Spleen (tissue), 11 donors: ENCODE results near the gene IL18R1. TPM values are rescaled to one million over a fixed set of nuclear protein-coding genes. Genes with fewer than 3 reads are reported as not detected.

ENCODE experiments used
- DNase-seq: peaks from one replicate; pipeline ENCODE4 v3.0.0-alpha.2; 2020
- H3K27ac ChIP-seq, 8 donors: fragments of 200-600 bp; sonication (generic) in 7 of 8; 1 replicate in 4 of 8; 2 replicates in 4 of 8; pipeline versions ENCODE4 v1.5.0 to v1.8.0; 2016 to 2021; ENCODE audit warnings: inconsistent platforms in 4 of 8, mild to moderate bottlenecking in 4 of 8, moderate library complexity in 1 of 8
- H3K27me3 ChIP-seq, 7 donors: fragments of 200-600 bp; sonication (generic) in 6 of 7; replicated peaks in 1 of 7; 1 replicate in 4 of 7; 2 replicates in 3 of 7; pipeline versions ENCODE4 v1.5.0 to v1.8.0; 2016 to 2021; ENCODE audit warnings: inconsistent platforms in 3 of 7, mild to moderate bottlenecking in 1 of 7
- H3K36me3 ChIP-seq, 6 donors: fragments of 200-600 bp; sonication (generic) in 5 of 6; 1 replicate in 4 of 6; 2 replicates in 2 of 6; pipeline versions ENCODE4 v1.5.0 to v1.8.0; 2016 to 2021; ENCODE audit warnings: inconsistent platforms in 2 of 6
- H3K4me1 ChIP-seq, 6 donors: fragments of 200-600 bp; sonication (generic) in 5 of 6; 1 replicate in 3 of 6; 2 replicates in 3 of 6; pipeline versions ENCODE4 v1.5.0 to v1.8.0; 2016 to 2021; ENCODE audit warnings: inconsistent platforms in 3 of 6
- H3K4me3 ChIP-seq, 8 donors: fragments of 200-600 bp; sonication (generic) in 7 of 8; 1 replicate in 4 of 8; 2 replicates in 4 of 8; pipeline versions ENCODE4 v1.5.0 to v1.8.0; 2016 to 2021; ENCODE audit warnings: inconsistent platforms in 4 of 8, mild to moderate bottlenecking in 4 of 8, moderate library complexity in 2 of 8
- H3K9me3 ChIP-seq, 8 donors: fragments of 200-600 bp; sonication (generic) in 7 of 8; 1 replicate in 4 of 8; 2 replicates in 4 of 8; pipeline versions ENCODE4 v1.5.0 to v1.8.0; 2016 to 2021; ENCODE audit warnings: inconsistent platforms in 4 of 8
- POLR2A ChIP-seq, 3 donors: fragments of 450-650 bp; IDR thresholded peaks; one replicate each; pipeline ENCODE4 v1.5.1; 2017; ENCODE audit warnings: antibody characterized with exemption in 3 of 3, mild to moderate bottlenecking in 1 of 3
- POLR2AphosphoS5 ChIP-seq, 3 donors: sonication (generic); formaldehyde crosslinking; IDR thresholded peaks; one replicate each; pipeline ENCODE4 v1.5.1; 2017; ENCODE audit warnings: antibody characterized with exemption in 3 of 3
- WGBS, 5 donors: extraction: QIAGEN DNeasy Blood & Tissue Kit in 3 of 5; methylation state at CpG; one replicate each; pipeline versions ENCODE4 v1.1.5 to v1.1.7; 2013 to 2018; 5-methylcytosine and 5-hydroxymethylcytosine counted together
- intact Hi-C: fragments of 100-400 bp; cut with DNase I; formaldehyde crosslinking; loops from one replicate; pipeline ENCODE4 v1.15.0; 2023; ENCODE audit warnings: low total_unique reads
- polyA plus RNA-seq, 3 donors: library from polyadenylated mRNA; stranded (reverse); fragments of 200-250 nt; gene quantifications; one replicate each; pipeline ENCODE4 v1.2.1, GENCODE V29; 2013
- total RNA-seq, 7 donors: library from RNA; depleted of rRNA in 3 of 7; stranded (reverse); fragments of >200 nt in 3 of 7; fragmentation: NEBNext Ultra II Directional in 4 of 7; extraction: Animal tissue kit (Norgen Biotek cat#: 25700) in 4 of 7; gene quantifications; one replicate each; pipeline versions ENCODE4 v1.1.0 to v1.2.1, GENCODE V29; 2016 to 2021
- TF ChIP-seq, protein P1 (sequence below), 11 experiments: fragments of 200-600 bp in 7 of 11; fragments of 450-650 bp in 4 of 11; sonication (generic) in 4 of 11; IDR thresholded peaks in 8 of 11; conservative IDR thresholded peaks in 3 of 11; 1 replicate in 7 of 11; 2 replicates in 4 of 11; pipeline versions ENCODE4 v1.4.0 to v1.8.0; 2016 to 2021; ENCODE audit warnings: antibody characterized with exemption in 11 of 11, inconsistent platforms in 4 of 11, mild to moderate bottlenecking in 1 of 11
- donor health status: healthy with polysubstance abuse.
- donor health status: DM: no; HTN: no; CAD: no; lungs with moderate emphysema.
- donor health status: DM: no; HTN: no; CAD: no.
- donor health status: Bipolar disorder and iron deficiency.
- donor health status: healthy.
- donor health status: DM: no; HTN: no; CAD: no.
- donor health status: DM: yes; HTN: yes; CAD: no.

The IL18R1 gene
- total and polyA plus RNA-seq, 10 donors, result 2.2 to 97.6 (median 21.5) TPM

DNA sequence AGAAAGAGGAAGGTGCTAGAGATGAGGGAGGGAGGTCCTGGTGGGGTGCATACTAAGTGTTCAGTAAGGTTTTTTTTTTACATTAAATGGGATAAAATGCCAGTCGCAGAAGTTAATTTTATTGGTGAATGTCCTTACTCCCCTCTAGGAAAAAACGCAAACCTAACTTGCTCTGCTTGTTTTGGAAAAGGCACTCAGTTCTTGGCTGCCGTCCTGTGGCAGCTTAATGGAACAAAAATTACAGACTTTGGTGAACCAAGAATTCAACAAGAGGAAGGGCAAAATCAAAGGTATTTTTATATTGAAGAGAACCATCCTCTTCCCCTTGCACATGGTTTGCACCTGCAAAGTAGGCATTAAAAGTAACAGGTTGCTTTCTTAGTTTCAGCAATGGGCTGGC is 12.7 kb upstream of the IL18R1 start:
- no peak for DNase-seq
- peaks cover 0 to 10% (median 0%) of the 10 kb centered on the region in 7 donors for H3K27me3 ChIP-seq
- no peak overlapping the region for H3K4me3 ChIP-seq
- H3K9me3 ChIP-seq, result no peaks in the 10 kb centered on the region
- H3K4me1 ChIP-seq, result no peaks in the 10 kb centered on the region
- H3K36me3 ChIP-seq, result no peaks in the 10 kb centered on the region
- TF ChIP-seq, protein P1, sequence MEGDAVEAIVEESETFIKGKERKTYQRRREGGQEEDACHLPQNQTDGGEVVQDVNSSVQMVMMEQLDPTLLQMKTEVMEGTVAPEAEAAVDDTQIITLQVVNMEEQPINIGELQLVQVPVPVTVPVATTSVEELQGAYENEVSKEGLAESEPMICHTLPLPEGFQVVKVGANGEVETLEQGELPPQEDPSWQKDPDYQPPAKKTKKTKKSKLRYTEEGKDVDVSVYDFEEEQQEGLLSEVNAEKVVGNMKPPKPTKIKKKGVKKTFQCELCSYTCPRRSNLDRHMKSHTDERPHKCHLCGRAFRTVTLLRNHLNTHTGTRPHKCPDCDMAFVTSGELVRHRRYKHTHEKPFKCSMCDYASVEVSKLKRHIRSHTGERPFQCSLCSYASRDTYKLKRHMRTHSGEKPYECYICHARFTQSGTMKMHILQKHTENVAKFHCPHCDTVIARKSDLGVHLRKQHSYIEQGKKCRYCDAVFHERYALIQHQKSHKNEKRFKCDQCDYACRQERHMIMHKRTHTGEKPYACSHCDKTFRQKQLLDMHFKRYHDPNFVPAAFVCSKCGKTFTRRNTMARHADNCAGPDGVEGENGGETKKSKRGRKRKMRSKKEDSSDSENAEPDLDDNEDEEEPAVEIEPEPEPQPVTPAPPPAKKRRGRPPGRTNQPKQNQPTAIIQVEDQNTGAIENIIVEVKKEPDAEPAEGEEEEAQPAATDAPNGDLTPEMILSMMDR (IDR thresholded peaks at IDR 0.05 in 8 of 11, conservative IDR thresholded peaks at IDR 0.05 in 3 of 11), result no peak
- TF ChIP-seq POLR2AphosphoS5 (IDR thresholded peaks at IDR 0.05) (no peak), POLR2A (IDR thresholded peaks at IDR 0.05) (no peak)
- H3K27ac ChIP-seq, result no peak overlapping the region
- WGBS, 5 donors, result 68 to 93% (median 91%) methylated on average over 3 of the region's 3 CpGs
- intact Hi-C loops, result no loop called here

DNA sequence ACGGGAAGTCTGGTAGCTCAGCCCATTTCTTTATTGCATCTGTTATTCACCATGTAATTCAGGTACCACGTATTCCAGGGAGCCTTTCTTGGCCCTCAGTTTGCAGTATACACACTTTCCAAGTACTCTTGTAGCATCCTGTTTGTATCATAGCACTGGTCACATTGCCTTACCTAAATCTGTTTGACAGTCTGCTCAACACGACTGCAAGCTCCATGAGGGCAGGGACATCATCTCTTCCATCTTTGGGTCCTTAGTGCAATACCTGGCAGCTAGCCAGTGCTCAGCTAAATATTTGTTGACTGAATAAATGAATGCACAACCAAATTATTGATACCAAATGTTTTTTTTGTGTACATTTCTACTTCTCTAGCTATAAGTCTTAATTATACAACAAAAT is 11.2 kb upstream of the IL18R1 start:
- Histone ChIP-seq H3K36me3 (no peaks in the 10 kb centered on the region), H3K27me3 (peaks cover 0 to 10% (median 0%) of the 10 kb centered on the region in 7 donors), H3K4me3 (no peak overlapping the region), H3K4me1 (no peaks in the 10 kb centered on the region), H3K27ac (no peak overlapping the region), H3K9me3 (no peaks in the 10 kb centered on the region)
- TF ChIP-seq POLR2AphosphoS5 (IDR thresholded peaks at IDR 0.05) (no peak), POLR2A (IDR thresholded peaks at IDR 0.05) (no peak)
- TF ChIP-seq, protein P1 (IDR thresholded peaks at IDR 0.05 in 8 of 11, conservative IDR thresholded peaks at IDR 0.05 in 3 of 11), result no peak
- WGBS, 5 donors, result 88 to 92% (median 90%) methylated on average over 3 of the region's 3 CpGs
- no peak for DNase-seq
- intact Hi-C loops, result no loop called here

DNA sequence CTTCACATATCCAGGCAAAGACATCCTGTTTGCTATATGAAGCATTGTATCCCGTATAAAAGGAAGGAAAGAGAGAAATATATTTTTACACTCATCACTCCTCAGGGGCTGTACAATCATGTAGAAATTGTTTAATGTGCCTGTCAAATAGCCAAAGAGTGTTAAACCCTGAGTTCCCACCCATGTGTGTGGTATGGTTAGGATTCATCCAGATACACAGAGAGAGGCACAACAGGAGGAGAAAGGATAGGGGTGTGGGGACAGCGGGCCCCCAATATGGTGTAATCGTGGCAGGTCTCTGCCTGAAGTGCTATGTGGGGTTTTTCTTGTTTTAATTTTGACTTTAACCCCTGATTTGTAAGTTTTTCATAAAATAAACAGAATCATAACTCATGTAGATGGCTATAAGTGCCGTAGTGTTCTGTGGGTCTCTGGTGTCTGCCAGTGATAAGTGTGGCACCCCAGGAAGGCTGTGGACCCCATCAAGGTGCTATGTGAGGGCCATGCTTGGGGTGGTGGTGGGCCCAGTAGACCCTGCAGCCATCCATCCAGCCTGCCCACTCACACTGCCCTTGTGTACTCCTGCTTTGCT is 10.2 kb upstream of the IL18R1 start:
- DNase-seq, result no peak

DNA sequence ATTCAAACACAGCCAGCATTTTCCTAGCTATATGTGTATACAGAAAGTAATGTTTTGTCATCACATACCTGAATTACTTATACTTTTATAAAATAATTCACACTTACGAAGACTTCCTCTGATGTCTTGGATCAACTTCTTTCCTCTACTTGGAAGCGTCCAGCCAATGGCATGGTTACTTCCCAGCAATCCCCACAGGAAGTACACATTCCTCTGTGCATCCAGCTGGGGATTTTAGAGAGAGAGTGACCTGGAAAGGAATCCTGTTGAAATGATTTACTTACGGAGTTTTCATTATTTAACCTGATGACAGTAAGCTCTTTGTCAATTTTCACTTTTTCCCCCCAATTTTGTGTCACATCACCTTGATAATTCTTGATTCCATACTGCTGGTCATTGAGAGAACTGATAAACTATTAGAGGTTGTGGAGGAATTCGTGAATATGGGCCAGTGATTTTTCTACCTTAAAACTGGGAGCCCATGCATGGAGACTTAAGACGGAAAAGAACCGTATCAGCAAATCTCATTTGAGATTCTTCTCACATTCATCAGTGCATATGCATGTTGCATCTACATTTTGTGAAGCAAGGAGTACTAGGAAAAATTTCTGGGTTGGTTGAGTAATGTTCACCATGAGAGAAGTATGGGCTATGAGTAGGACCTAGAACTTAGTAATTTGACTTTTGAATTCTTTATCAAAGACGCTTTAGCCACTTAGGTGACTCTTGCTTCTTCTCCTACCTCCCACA is 9.0 kb upstream of the IL18R1 start:
- TF ChIP-seq POLR2AphosphoS5 (IDR thresholded peaks at IDR 0.05), result no peak
- no peak overlapping the region for H3K4me3 ChIP-seq
- H3K27me3 ChIP-seq, result peaks cover 0 to 10% (median 0%) of the 10 kb centered on the region in 7 donors
- 82 to 95% (median 92%) methylated on average over 7 of the region's 7 CpGs for WGBS, 5 donors
- DNase-seq, result no peak
- intact Hi-C loops, result no loop called here
- no peaks in the 10 kb centered on the region for H3K36me3 ChIP-seq
- no peaks in the 10 kb centered on the region for H3K4me1 ChIP-seq
- no peak overlapping the region for H3K27ac ChIP-seq
- H3K9me3 ChIP-seq, result no peaks in the 10 kb centered on the region

More for the DNA sequence above, 10.2 kb upstream of the IL18R1 start:
- TF ChIP-seq, protein P1 (IDR thresholded peaks at IDR 0.05 in 8 of 11, conservative IDR thresholded peaks at IDR 0.05 in 3 of 11), result no peak
- TF ChIP-seq POLR2A (IDR thresholded peaks at IDR 0.05) (no peak), POLR2AphosphoS5 (IDR thresholded peaks at IDR 0.05) (no peak)
- Histone ChIP-seq H3K27ac (no peak overlapping the region), H3K27me3 (peaks cover 0 to 10% (median 0%) of the 10 kb centered on the region in 7 donors), H3K4me1 (no peaks in the 10 kb centered on the region), H3K4me3 (no peak overlapping the region), H3K36me3 (no peaks in the 10 kb centered on the region), H3K9me3 (no peaks in the 10 kb centered on the region)
- intact Hi-C loops, result no loop called here
- 74 to 89% (median 78%) methylated on average over 4 of the region's 4 CpGs for WGBS, 5 donors
